Activated naive CD8-positive, alpha-beta T cell treated with anti-CD3 and anti-CD28 coated beads, Interleukin-2, amount 10 ng/mL, durations not matched to agents 7 days and 5 days (primary cell): ENCODE measurements around the gene TRIM45. TPM values are rescaled to one million over a fixed set of nuclear protein-coding genes. Genes with fewer than 3 reads are reported as not detected.

Experiments
- ATAC-seq: fragments of 150-1000 bp; cut with Tn5 transposase; one replicate; pipeline ENCODE4 v1.10.0; 2021; ENCODE audit warnings: low read depth, moderate library complexity
- POLR2A ChIA-PET: fragments of 350-600 bp; sonication (Branson Sonifier 250); formaldehyde crosslinking; loops from one replicate; lab custom pipeline; 2021; ENCODE audit warnings: antibody characterized with exemption; lab: Charles Lee
- DNase-seq: peaks from one replicate; pipeline ENCODE4 v3.0.0; 2021
- H3K27ac Mint-ChIP-seq: one replicate; pipeline ENCODE4 v1.8.0; 2022; ENCODE audit warnings: mild to moderate bottlenecking, mixed read lengths
- H3K27me3 Mint-ChIP-seq: one replicate; pipeline ENCODE4 v1.8.0; 2022; ENCODE audit warnings: mild to moderate bottlenecking, moderate library complexity, mixed read lengths
- H3K36me3 Mint-ChIP-seq: one replicate; pipeline ENCODE4 v1.8.0; 2021; ENCODE audit warnings: mild to moderate bottlenecking, mixed read lengths
- H3K4me1 Mint-ChIP-seq: one replicate; pipeline ENCODE4 v1.8.0; 2021; ENCODE audit warnings: mixed read lengths
- H3K4me3 Mint-ChIP-seq: one replicate; pipeline ENCODE4 v1.8.0; 2022; ENCODE audit warnings: mild to moderate bottlenecking, moderate library complexity, mixed read lengths
- H3K9me3 Mint-ChIP-seq: one replicate; pipeline ENCODE4 v1.8.0; 2021; ENCODE audit warnings: mixed read lengths
- total RNA-seq, 2 experiments: library from RNA; stranded (reverse); gene quantifications; one replicate each; pipeline ENCODE4 v1.2.3, GENCODE V29; 2021

Gene TRIM45
- total RNA-seq, 2 experiments from 2014 or later = 0.31 to 0.50 TPM

GRCh38 chr1:117146072-117146471 is 24.5 kb upstream of the TRIM45 start:
- POLR2A ChIA-PET = no interaction called here
- ATAC-seq = no peak
- H3K36me3 Mint-ChIP-seq = no peaks in the 10 kb centered on the region

GRCh38 chr1:117143871-117144270 is 22.3 kb upstream of the TRIM45 start:
- Mint-ChIP-seq H3K27ac (no peak overlapping the region), H3K27me3 (peaks cover 8% of the 10 kb centered on the region), H3K36me3 (no peaks in the 10 kb centered on the region), H3K4me1 (peaks cover 5% of the 10 kb centered on the region), H3K9me3 (no peaks in the 10 kb centered on the region), H3K4me3 (no peak overlapping the region)
- POLR2A ChIA-PET = no interaction called here
- ATAC-seq (no peak), DNase-seq (no peak)

More at GRCh38 chr1:117146072-117146471, 24.5 kb upstream of the TRIM45 start:
- Mint-ChIP-seq H3K4me1 (peaks cover 5% of the 10 kb centered on the region), H3K4me3 (no peak overlapping the region), H3K27me3 (peaks cover 9% of the 10 kb centered on the region), H3K9me3 (no peaks in the 10 kb centered on the region), H3K27ac (no peak overlapping the region)
- no peak for DNase-seq

GRCh38 chr1:117143172-117143571 is 21.6 kb upstream of the TRIM45 start:
- H3K4me1 Mint-ChIP-seq = peaks cover 5% of the 10 kb centered on the region
- no peak overlapping the region for H3K27ac Mint-ChIP-seq

GRCh38 chr1:117142200-117142599 is 20.7 kb upstream of the TRIM45 start:
- Mint-ChIP-seq H3K4me1 (peaks cover 5% of the 10 kb centered on the region), H3K27me3 (peaks cover 8% of the 10 kb centered on the region), H3K4me3 (no peak overlapping the region), H3K9me3 (no peaks in the 10 kb centered on the region), H3K27ac (no peak overlapping the region), H3K36me3 (no peaks in the 10 kb centered on the region)
- ATAC-seq (no peak), DNase-seq (no peak)
- POLR2A ChIA-PET = no interaction called here

More at GRCh38 chr1:117143172-117143571, 21.6 kb upstream of the TRIM45 start:
- DNase-seq (no peak), ATAC-seq (no peak)
- POLR2A ChIA-PET = no interaction called here
- H3K36me3 Mint-ChIP-seq = no peaks in the 10 kb centered on the region
- H3K27me3 Mint-ChIP-seq = peaks cover 8% of the 10 kb centered on the region
- no peaks in the 10 kb centered on the region for H3K9me3 Mint-ChIP-seq
- no peak overlapping the region for H3K4me3 Mint-ChIP-seq

GRCh38 chr1:117138561-117138960 is 17.0 kb upstream of the TRIM45 start:
- Mint-ChIP-seq H3K4me1 (no peaks in the 10 kb centered on the region), H3K36me3 (no peaks in the 10 kb centered on the region), H3K27ac (no peak overlapping the region), H3K9me3 (no peaks in the 10 kb centered on the region), H3K27me3 (peaks cover 11% of the 10 kb centered on the region), H3K4me3 (no peak overlapping the region)
- POLR2A ChIA-PET = no interaction called here
- no peak for ATAC-seq
- DNase-seq = no peak

- no peak for DNase-seq
- ATAC-seq = no peak
- H3K36me3 Mint-ChIP-seq = no peaks in the 10 kb centered on the region
- POLR2A ChIA-PET = no interaction called here
- H3K27me3 Mint-ChIP-seq = peaks cover 13% of the 10 kb centered on the region
- H3K9me3 Mint-ChIP-seq = no peaks in the 10 kb centered on the region
- H3K4me1 Mint-ChIP-seq = no peaks in the 10 kb centered on the region
- H3K27ac Mint-ChIP-seq = no peak overlapping the region
- H3K4me3 Mint-ChIP-seq = no peak overlapping the region
Measured at GRCh38 chr1:117138106-117138505, 16.6 kb upstream of the TRIM45 start.

- no peak for ATAC-seq
- Mint-ChIP-seq H3K9me3 (no peaks in the 10 kb centered on the region), H3K27ac (no peak overlapping the region), H3K4me1 (no peaks in the 10 kb centered on the region), H3K27me3 (peaks cover 13% of the 10 kb centered on the region), H3K4me3 (no peak overlapping the region), H3K36me3 (no peaks in the 10 kb centered on the region)
- POLR2A ChIA-PET = no interaction called here
- no peak for DNase-seq
Measured at GRCh38 chr1:117137281-117137855, 15.8 kb upstream of the TRIM45 start.

GRCh38 chr1:117136749-117137148 is 15.2 kb upstream of the TRIM45 start:
- Mint-ChIP-seq H3K27ac (no peak overlapping the region), H3K27me3 (peaks cover 13% of the 10 kb centered on the region), H3K9me3 (no peaks in the 10 kb centered on the region), H3K36me3 (no peaks in the 10 kb centered on the region), H3K4me1 (no peaks in the 10 kb centered on the region), H3K4me3 (no peak overlapping the region)
- POLR2A ChIA-PET = no interaction called here
- DNase-seq (no peak), ATAC-seq (no peak)

GRCh38 chr1:117135329-117135728 is 13.8 kb upstream of the TRIM45 start:
- Mint-ChIP-seq H3K27me3 (peaks cover 11% of the 10 kb centered on the region), H3K27ac (no peak overlapping the region), H3K36me3 (no peaks in the 10 kb centered on the region), H3K4me1 (no peaks in the 10 kb centered on the region), H3K4me3 (no peak overlapping the region), H3K9me3 (no peaks in the 10 kb centered on the region)
- ATAC-seq (no peak), DNase-seq (no peak)
- POLR2A ChIA-PET = no interaction called here

- POLR2A ChIA-PET = no interaction called here
- Mint-ChIP-seq H3K36me3 (no peaks in the 10 kb centered on the region), H3K4me1 (peaks cover 2% of the 10 kb centered on the region), H3K4me3 (no peak overlapping the region), H3K27ac (no peak overlapping the region), H3K9me3 (no peaks in the 10 kb centered on the region), H3K27me3 (peaks cover 20% of the 10 kb centered on the region)
- no peak for DNase-seq
- ATAC-seq = no peak
Measured at GRCh38 chr1:117130526-117130925, 9.0 kb upstream of the TRIM45 start.

GRCh38 chr1:117128323-117129079 is 7.0 kb upstream of the TRIM45 start:
- ATAC-seq (no peak), DNase-seq (no peak)
- H3K4me3 Mint-ChIP-seq = no peak overlapping the region
- no peak overlapping the region for H3K27ac Mint-ChIP-seq
- no peaks in the 10 kb centered on the region for H3K9me3 Mint-ChIP-seq
- POLR2A ChIA-PET = interaction anchor here (1.1 kb wide), 1 partner anchor 239 kb away, joined by 3 read pairs; the partner anchor contains the start of gene MAN1A2
- peaks cover 2% of the 10 kb centered on the region for H3K4me1 Mint-ChIP-seq
- peaks cover 11% of the 10 kb centered on the region for H3K27me3 Mint-ChIP-seq
- no peaks in the 10 kb centered on the region for H3K36me3 Mint-ChIP-seq

- no peaks in the 10 kb centered on the region for H3K9me3 Mint-ChIP-seq
- peaks cover 10% of the 10 kb centered on the region for H3K27me3 Mint-ChIP-seq
- H3K4me1 Mint-ChIP-seq = peaks cover 2% of the 10 kb centered on the region
- POLR2A ChIA-PET = interaction anchor here (1.1 kb wide), 1 partner anchor 239 kb away, joined by 3 read pairs; the partner anchor contains the start of gene MAN1A2
- H3K4me3 Mint-ChIP-seq = no peak overlapping the region
- DNase-seq (no peak), ATAC-seq (no peak)
- H3K27ac Mint-ChIP-seq = no peak overlapping the region
- H3K36me3 Mint-ChIP-seq = no peaks in the 10 kb centered on the region
Measured at GRCh38 chr1:117127795-117128194, 6.2 kb upstream of the TRIM45 start.

- ATAC-seq (no peak), DNase-seq (no peak)
- Mint-ChIP-seq H3K4me3 (no peak overlapping the region), H3K9me3 (no peaks in the 10 kb centered on the region), H3K27ac (no peak overlapping the region), H3K4me1 (peaks cover 4% of the 10 kb centered on the region), H3K27me3 (peaks cover 19% of the 10 kb centered on the region), H3K36me3 (no peaks in the 10 kb centered on the region)
- POLR2A ChIA-PET = no interaction called here
Measured at GRCh38 chr1:117124661-117125060, 3.1 kb upstream of the TRIM45 start.

- Mint-ChIP-seq H3K4me3 (peak overlapping the region; percentile 14), H3K36me3 (no peaks in the 10 kb centered on the region), H3K27ac (no peak overlapping the region), H3K9me3 (no peaks in the 10 kb centered on the region), H3K4me1 (peaks cover 1% of the 10 kb centered on the region), H3K27me3 (peaks cover 15% of the 10 kb centered on the region)
- ATAC-seq = no peak
- DNase-seq = no peak
- POLR2A ChIA-PET = interaction anchor here (1.5 kb wide), 1 partner anchor 63 kb away, joined by 3 read pairs; the partner anchor contains the start of gene TTF2
Measured at GRCh38 chr1:117123274-117123673, 1.7 kb upstream of the TRIM45 start.
